GM18526 (cell line): Measurements from ENCODE around the gene RPL13A.

Source experiments
- POLR2A ChIP-seq: IDR thresholded peaks from 3 replicates; pipeline ENCODE4 v1.6.1; 2011; ENCODE audit not compliant: insufficient read length; ENCODE audit errors: extremely low read depth

Gene RPL13A

DNA sequence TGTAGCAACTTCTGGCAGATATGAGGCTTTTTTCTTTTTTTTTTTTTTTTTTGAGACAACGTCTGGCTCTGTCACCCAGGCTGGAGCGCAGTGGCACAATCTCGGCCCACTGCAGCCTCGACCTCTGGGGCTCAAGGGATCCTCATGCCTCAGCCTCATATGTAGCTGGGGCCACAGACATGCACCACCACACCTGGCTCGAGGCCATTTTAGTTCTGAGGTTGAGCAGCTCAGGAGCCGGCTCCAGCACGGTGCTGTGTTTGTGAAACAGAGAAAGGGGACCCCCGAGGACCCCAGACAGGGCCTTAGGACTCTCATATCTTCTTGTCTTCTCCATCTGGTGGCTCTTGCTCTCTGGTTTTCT is 16.8 kb upstream of the RPL13A start:
- TF ChIP-seq POLR2A = no peak

DNA sequence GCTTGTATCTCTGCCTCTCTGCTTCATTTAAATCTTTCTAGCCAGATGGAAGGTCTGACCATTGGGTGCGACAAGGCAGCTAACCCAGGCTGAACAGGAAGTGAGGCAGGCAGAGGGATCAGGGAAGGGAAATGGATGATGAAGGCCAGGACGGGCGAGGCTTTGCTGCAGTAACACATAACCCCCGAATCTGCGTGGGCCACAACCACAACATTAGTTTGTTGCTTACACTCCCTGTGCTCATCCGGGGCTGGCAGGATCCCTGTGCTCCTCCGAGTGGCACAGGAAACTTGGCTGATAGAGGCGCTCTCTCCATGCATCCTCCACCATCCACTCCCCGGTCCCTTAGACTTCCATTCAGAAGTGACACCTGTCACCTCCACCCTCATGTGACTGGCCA is 14.5 kb upstream of the RPL13A start:
- no peak for TF ChIP-seq POLR2A

DNA sequence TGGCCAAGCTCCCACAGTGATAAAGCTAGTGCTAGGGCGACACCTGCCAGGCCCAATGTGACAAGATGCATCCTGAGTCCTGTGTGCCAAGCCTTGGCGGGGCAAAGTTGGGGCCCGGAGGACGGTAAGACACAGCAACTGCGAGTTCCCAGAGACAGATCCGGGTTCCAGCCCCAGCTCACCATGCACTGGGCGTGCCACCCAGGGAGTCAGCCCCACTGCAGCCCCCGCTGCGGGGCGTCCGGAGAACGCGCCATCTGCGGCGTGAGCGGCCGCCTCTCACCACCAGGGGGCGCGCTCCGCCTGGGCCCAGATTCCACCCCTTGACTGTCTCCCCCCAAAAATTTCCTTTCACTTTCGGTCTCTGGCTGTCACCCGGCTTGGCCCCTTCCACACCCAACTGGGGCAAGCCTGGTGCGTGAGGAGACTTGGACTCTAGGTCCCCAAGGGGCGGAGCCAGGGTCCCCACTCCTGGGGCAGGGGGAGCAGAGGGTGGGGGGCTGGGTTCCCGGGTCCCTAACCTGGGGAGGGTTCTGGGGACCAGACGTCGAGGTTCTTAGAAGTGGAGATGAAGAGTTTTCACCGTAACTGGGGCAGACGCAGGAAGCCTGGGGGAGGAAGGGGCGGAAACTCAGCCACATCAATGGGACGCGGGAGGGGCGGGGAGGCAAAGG is 13.4 kb upstream of the RPL13A start, which contains the start of gene FLT3LG:
FLT3LG (plus strand) TSS at position 348 of the 674 bp plus-strand sequence. CDS start 425 bp downstream, outside the sequence.
- TF ChIP-seq POLR2A = peak; percentile 45

DNA sequence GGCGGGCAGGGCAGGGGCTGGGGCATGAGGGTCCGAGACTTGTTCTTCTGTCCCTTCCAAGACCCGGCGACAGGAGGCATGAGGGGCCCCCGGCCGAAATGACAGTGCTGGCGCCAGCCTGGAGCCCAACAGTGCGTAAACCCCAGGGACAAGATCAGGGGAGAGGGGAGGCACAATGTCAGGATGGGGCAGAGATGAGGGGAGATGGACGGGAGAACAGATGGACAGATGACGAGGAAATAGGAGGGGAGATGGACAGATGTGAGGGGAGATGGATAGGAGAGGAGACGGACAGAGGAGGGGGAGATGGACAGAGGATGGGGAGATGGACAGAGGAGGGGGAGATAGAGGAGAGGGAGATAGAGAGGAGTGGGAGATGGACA is 12.9 kb upstream of the RPL13A start:
- no peak for TF ChIP-seq POLR2A

DNA sequence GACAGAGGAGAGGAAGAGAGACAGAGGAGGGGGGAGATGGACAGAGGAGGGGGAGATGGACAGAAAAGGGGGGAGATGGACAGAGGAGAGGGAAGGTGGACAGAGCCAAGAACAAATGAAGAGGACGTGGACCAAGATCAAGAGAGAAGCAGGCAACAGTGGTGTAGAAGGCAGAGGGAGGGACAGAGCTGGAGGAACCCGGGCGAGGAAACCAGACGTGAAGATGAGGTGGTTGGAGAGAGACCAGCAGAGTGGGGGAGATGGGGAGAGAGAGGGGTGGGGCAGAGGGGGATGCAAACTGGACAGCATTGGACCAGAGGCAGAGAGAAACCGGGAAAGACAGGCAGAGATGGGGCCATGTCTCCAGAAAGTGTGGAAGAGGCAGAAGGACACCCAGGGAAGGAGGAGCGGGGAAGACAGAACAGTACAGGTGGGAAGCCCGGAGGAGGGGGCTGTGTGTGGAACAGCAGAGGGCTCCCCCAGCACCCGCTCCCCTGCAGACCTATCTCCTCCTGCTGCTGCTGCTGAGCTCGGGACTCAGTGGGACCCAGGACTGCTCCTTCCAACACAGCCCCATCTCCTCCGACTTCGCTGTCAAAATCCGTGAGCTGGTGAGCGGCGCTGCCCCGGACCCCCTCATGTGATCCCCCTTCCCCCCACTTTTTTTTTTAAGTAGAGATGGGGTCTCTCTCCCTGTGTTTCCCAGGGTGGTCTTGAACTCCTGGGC is 12.1 kb upstream of the RPL13A start:
- no peak for TF ChIP-seq POLR2A

DNA sequence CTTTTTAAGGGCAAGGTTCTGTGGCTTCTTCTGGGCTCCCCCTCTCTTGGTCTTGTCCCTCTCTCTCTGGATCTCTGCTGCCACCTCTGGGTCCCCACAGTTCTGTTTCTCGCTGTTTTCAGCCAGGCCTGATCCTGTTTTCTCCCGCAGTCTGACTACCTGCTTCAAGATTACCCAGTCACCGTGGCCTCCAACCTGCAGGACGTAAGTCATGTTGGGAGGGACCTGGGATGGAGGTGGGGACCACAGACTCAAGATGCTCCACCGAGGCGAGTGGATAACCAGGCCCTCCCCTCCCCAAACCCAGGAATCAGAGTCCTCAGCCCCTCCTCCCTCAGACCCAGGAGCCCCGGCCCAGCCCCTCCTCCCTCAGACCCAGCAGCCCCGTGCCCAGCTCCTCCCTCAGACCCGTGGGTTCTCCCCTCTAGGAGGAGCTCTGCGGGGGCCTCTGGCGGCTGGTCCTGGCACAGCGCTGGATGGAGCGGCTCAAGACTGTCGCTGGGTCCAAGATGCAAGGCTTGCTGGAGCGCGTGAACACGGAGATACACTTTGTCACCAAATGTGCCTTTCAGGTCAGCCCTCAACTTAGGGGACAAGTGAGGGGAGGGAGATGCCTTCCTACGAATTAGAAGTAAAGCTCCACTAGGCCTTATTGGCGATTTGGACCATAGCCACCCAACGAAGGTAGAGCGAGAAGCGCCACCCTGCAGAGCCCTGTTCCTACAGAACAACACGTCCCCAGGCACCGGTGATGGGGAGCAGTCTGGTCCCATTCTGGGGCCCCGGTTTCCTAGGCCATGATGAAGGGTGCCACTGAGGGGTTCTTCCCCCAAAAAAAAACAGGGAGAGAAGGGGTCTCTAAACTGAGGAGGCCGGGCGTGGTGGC is 11.2 kb upstream of the RPL13A start:
- TF ChIP-seq POLR2A = no peak

DNA sequence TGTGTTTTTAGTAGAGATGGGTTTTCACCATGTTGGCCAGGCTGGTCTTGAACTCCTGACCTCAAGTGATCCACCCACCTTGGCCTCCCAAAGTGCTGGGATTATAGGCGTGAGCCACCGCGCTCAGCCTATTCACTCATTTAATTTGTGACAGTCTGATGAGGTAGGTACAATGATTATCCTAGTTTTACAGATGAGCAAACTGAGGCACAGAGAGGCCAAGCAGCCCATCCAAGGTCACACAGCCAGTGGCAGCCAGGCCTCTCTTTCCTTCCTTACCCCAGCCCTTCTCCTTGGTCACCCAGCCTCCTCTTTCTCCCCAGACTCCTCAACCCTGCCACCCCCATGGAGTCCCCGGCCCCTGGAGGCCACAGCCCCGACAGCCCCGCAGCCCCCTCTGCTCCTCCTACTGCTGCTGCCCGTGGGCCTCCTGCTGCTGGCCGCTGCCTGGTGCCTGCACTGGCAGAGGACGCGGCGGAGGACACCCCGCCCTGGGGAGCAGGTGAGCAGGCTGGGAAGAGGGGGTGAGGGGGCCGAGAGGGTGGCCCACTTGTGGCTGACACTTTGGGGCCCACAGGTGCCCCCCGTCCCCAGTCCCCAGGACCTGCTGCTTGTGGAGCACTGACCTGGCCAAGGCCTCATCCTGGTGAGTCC is 7.3 kb upstream of the RPL13A start:
- TF ChIP-seq POLR2A = no peak

DNA sequence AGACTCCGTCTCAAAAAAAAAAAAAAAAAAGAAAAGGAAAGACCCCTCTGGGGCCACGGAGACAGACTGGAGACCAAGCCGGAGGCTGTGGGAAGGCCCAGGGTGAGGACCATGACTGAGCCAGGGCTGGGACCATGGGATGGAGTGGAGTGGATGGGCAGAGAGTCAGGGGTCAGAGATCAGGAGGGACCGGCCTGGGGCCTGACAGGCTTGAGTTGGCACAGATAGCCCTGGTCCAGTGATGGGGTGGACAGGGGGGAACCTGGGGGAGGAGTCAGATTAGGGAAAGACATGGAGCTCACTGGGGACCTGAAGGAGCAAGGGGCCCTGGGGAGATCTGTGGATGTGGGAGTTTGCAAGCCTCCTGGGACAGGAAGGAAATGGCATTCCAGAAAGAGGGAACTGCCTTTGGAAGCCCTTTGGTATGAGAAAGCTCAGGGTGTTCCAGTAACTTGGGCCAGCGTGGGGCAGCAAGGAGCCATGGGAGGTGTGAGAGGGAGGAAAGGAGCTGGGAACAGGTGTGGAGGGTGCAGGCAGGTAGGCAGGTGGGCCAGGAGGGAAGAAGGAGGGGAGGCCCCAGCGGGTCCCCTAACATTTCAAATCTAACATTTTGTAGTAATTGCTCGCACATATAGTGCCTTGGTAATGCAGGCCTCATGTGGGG is 6.3 kb upstream of the RPL13A start:
- TF ChIP-seq POLR2A = no peak

DNA sequence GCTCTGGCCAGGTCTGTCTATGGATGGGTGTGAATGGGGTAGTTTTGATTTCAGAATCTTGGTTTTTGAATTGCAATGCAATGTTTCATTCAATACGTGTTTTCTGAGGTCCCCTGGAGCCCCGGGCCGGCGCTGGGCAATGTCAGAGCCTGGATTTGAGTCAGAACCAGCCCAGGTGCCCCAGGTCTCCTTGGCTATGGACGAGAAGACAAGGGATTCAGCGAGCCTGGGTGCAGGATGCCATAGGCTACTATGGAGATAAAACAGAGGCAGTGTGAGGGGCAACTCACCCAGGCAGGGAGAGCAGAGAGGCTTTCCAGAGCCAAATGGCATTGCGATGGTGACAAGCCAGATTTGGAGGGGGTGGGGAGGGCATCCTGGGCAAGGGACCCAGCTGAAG is 1.2 kb upstream of the RPL13A start:
- TF ChIP-seq POLR2A = no peak

DNA sequence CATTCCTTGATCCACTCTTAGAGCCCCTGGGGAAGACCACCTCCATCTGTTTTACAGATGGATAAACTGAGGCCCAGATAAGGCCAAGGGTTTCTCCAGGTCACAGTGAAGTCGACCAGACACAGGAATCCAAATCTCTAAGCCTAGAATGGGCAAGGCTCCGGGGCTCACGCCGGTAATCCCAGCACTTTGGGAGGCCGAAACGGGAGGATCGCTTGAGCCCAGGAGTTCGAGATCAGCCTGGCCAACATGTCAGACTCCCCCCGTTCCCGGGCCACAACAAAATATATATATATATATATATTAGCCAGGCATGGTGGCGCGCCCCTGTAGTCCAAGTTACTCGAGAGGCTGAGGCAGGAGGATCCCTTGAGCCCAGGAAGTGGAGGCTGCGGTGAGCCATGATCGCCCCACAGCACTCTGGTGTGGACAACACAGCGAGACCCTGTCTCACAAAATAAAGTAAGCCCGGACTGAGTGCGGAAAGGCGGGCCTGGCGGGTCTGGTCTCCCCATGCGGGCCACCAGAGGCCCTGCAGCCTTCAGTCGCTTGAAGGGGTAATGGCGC is 615 bp upstream of the RPL13A start:
- no peak for TF ChIP-seq POLR2A

DNA sequence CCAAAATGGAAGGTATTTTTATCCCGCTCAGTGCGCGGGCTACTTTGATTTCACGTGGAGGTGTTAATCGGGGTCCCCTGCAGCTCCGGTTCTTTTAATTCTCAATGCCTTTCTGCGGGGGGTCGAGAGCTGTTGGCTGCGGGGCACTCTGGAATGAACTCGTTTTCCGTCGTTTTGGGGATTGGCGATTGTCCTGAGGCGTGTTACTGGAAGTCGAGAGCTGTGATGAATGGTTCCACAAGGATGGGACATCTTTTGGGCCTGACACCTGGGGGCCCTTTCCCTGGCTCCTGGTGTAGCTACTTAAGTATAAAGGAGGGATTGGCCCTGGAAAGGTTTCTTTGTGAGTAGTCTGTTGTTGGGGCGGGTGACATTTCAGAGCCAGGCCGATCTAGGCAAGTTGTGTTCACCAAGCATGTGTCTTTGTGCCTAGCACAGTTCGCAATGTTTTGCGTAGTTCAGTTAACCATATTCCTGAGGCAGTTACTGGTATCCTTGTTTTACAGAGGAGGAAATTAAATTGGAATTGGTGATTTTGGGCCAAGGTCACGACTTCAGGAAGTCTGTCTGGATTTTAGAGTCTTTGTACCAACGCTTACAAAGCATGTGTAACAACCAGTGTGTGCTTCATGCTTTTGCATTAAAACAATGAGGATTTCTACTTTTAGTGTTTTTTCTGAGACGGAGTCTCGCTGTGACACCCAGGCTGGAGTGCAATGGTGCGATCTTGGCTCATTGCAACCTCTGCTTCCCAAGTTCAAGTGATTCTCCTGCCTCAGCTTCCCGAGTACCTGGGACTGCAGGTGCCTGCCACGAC is 846 bp downstream of the RPL13A start:
- TF ChIP-seq POLR2A = no peak

DNA sequence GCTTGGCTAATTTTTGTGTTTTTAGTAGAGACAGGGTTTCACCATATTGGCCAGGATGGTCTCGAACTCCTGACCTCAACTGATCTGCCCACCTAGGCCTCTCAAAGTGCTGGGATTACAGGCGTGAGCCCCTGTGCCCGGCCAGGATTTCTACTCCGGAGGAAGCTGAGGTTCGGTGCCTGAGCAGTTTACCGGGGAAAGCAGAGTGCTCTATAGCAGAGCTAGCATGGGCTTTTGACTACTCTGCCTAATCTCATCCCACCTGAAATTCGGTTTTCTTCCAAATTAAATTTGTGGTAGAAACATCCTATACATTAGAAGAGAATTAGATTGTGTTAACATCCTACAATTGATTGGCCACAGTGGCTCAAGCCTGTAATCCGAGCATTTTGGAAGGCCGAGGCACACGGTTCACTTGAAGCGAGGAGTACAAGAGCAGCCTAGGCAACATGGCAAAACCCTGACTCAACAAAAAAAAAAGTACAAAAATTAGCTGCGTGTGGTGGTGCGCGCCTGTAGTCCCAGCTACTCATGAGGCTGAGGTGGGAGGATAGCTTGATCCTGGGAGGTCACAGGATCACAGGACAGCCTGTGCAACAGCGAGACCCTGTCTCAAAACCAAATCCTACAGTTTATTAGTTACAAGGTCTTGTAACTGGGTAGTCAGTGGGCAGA is 1.6 kb downstream of the RPL13A start:
- TF ChIP-seq POLR2A = no peak

DNA sequence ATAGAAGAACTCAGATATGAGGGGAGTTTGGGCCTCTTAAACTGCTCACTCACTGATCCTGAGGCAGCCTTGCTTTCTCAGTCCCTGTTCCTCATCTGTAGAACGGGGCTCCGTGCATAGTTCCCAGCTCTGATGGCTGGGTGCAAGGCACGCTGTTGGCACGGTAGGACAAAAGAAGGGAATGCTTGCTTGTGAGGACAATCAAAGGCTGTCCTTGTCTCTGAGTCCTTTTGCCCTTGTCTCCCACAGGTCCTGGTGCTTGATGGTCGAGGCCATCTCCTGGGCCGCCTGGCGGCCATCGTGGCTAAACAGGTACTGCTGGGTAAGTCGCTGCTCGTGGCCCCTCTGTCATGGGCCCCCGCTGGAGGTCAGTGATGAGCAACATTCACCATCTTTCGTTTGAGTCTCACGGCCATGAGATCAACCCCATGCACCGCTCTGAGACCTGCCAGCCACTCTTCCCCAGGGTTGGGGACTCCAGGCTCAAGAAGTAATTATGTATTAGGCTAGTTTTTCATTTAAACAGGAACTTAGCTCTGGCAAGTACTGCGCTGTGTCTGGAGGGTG is 2.3 kb downstream of the RPL13A start:
- no peak for TF ChIP-seq POLR2A
